Activated T-cell treated with anti-CD3 and anti-CD28 coated beads, Interleukin-2, amount 50 U/mL, for 48 hours (primary cell): Measurements from ENCODE around the gene CERS6.

Experiments used
- DNase-seq, 2 experiments: peaks; one replicate each; pipeline ENCODE4 v3.0.0-alpha.2; 2020

Gene CERS6

GRCh38 chr2:168611091-168611490 is 155.0 kb downstream of the CERS6 start:
- no peak for DNase-seq

- DNase-seq = no peak
Measured at GRCh38 chr2:168611896-168612650, 156.0 kb downstream of the CERS6 start.

GRCh38 chr2:168612719-168613118 is 156.6 kb downstream of the CERS6 start:
- DNase-seq = no peak

GRCh38 chr2:168613551-168613950 is 157.5 kb downstream of the CERS6 start:
- DNase-seq = no peak

- DNase-seq = peak in 1 of 2 experiments; percentile 28
Measured at GRCh38 chr2:168614172-168615018, 158.3 kb downstream of the CERS6 start.

- no peak for DNase-seq
Measured at GRCh38 chr2:168620554-168620953, 164.5 kb downstream of the CERS6 start.

- DNase-seq = no peak
Measured at GRCh38 chr2:168622559-168622958, 166.5 kb downstream of the CERS6 start.

GRCh38 chr2:168624028-168624427 is 168.0 kb downstream of the CERS6 start:
- DNase-seq = no peak

GRCh38 chr2:168626096-168626495 is 170.0 kb downstream of the CERS6 start:
- DNase-seq = no peak

- DNase-seq = no peak
Measured at GRCh38 chr2:168626647-168627046, 170.6 kb downstream of the CERS6 start.

GRCh38 chr2:168632709-168633121 is 176.6 kb downstream of the CERS6 start:
- DNase-seq = no peak

- no peak for DNase-seq
Measured at GRCh38 chr2:168633200-168633599, 177.1 kb downstream of the CERS6 start.

GRCh38 chr2:168633895-168634294 is 177.8 kb downstream of the CERS6 start:
- no peak for DNase-seq

- no peak for DNase-seq
Measured at GRCh38 chr2:168635065-168635577, 179.0 kb downstream of the CERS6 start.

GRCh38 chr2:168639018-168639417 is 182.9 kb downstream of the CERS6 start:
- DNase-seq = no peak

- no peak for DNase-seq
Measured at GRCh38 chr2:168639441-168639898, 183.4 kb downstream of the CERS6 start.

GRCh38 chr2:168640039-168640438 is 184.0 kb downstream of the CERS6 start:
- DNase-seq = no peak

- no peak for DNase-seq
Measured at GRCh38 chr2:168641636-168642035, 185.6 kb downstream of the CERS6 start.

GRCh38 chr2:168642873-168643272 is 186.8 kb downstream of the CERS6 start:
- no peak for DNase-seq

- DNase-seq = no peak
Measured at GRCh38 chr2:168643979-168644378, 187.9 kb downstream of the CERS6 start.

- DNase-seq = no peak
Measured at GRCh38 chr2:168645696-168646338, 189.7 kb downstream of the CERS6 start.

- DNase-seq = no peak
Measured at GRCh38 chr2:168649105-168649504, 193.0 kb downstream of the CERS6 start.

GRCh38 chr2:168649562-168649961 is 193.5 kb downstream of the CERS6 start:
- no peak for DNase-seq
